HEK293T (cell line): Measurements from ENCODE around the gene LIAS.

Source experiments
- BHLHE40 ChIP-seq: fragments of 450-650 bp; IDR thresholded peaks from 2 replicates; pipeline ENCODE4 v1.6.1; 2016; ENCODE audit warnings: mild to moderate bottlenecking, moderate library complexity, borderline replicate concordance
- CTBP1 ChIP-seq: fragments of 450-650 bp; IDR thresholded peaks from 2 replicates; pipeline ENCODE4 v1.6.1; 2016; ENCODE audit warnings: borderline replicate concordance
- FOXA1 ChIP-seq: fragments of 450-650 bp; IDR thresholded peaks from 2 replicates; pipeline ENCODE4 v1.6.1; 2016; ENCODE audit warnings: mild to moderate bottlenecking
- FOXK2 ChIP-seq: fragments of 450-650 bp; IDR thresholded peaks from 2 replicates; pipeline ENCODE4 v1.6.1; 2016; ENCODE audit warnings: mild to moderate bottlenecking
- FOXM1 ChIP-seq: fragments of 450-650 bp; IDR thresholded peaks from 2 replicates; pipeline ENCODE4 v1.6.1; 2017; ENCODE audit warnings: mild to moderate bottlenecking, borderline replicate concordance
- HDGF ChIP-seq: fragments of 450-650 bp; IDR thresholded peaks from 2 replicates; pipeline ENCODE4 v1.6.1; 2017; ENCODE audit warnings: antibody characterized with exemption, borderline replicate concordance
- NFRKB ChIP-seq: fragments of 450-650 bp; IDR thresholded peaks from 2 replicates; pipeline ENCODE4 v1.6.1; 2016; ENCODE audit warnings: mild to moderate bottlenecking, moderate library complexity
- PKNOX1 ChIP-seq: fragments of 450-650 bp; IDR thresholded peaks from 2 replicates; pipeline ENCODE4 v1.6.1; 2016
- SP1 ChIP-seq: fragments of 450-650 bp; IDR thresholded peaks from 2 replicates; pipeline ENCODE4 v1.6.1; 2017
- SUZ12 ChIP-seq: fragments of 450-650 bp; IDR thresholded peaks from 2 replicates; pipeline ENCODE4 v1.6.1; 2016; ENCODE audit warnings: mild to moderate bottlenecking
- TARDBP ChIP-seq: fragments of 450-650 bp; IDR thresholded peaks from 2 replicates; pipeline ENCODE4 v1.6.1; 2016

DNA sequence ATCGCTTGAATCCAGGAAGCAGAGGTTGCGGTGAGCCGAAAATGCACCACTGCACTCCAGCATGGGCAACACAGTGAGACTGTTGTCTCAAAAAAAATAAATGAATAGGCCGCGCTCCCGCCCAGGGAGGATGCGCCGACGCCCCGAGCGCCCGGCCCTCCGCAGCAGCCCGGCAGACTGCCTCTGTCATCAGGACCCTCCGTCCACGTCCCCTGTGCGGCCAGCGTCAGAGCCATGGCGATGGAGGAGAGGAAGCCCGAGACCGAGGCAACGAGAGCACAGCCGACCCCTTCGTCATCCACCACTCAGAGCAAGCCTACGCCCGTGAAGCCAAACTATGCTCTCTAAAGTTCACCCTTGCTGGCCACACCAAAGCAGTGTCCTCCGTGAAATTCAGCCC, 21.4 kb downstream of the LIAS start:
- TF ChIP-seq FOXM1: no peak
- TF ChIP-seq SUZ12: no peak
- TF ChIP-seq SP1: no peak
- TF ChIP-seq BHLHE40: no peak
- TF ChIP-seq FOXA1: no peak
- TF ChIP-seq TARDBP: no peak
- no peak for TF ChIP-seq FOXK2
- no peak for TF ChIP-seq PKNOX1
- TF ChIP-seq CTBP1: no peak
- no peak for TF ChIP-seq HDGF
- TF ChIP-seq NFRKB: no peak
